NB4 (cell line): ENCODE results near the gene NSUN6.

Experiments used
- DNase-seq: peaks from one replicate; pipeline ENCODE4 v3.0.0; 2010; ENCODE audit warnings: low read depth
- H3K4me3 ChIP-seq: one replicate; pipeline ENCODE4 v1.5.1; 2011; ENCODE audit warnings: mild to moderate bottlenecking, low read depth, low read length, moderate library complexity
- MYC ChIP-seq: IDR thresholded peaks from 2 replicates; pipeline ENCODE4 v1.6.1; 2011; ENCODE audit warnings: low read depth, low read length
- POLR2A ChIP-seq: IDR thresholded peaks from 2 replicates; pipeline ENCODE4 v1.6.1; 2011; ENCODE audit warnings: mild to moderate bottlenecking; ENCODE audit not compliant: insufficient read length; ENCODE audit errors: extremely low read depth
- TF ChIP-seq, protein P1 (sequence below): IDR thresholded peaks from one replicate; pipeline ENCODE4 v1.5.1; 2012; ENCODE audit warnings: low read depth, low read length
- TF ChIP-seq, protein P2 (sequence below): IDR thresholded peaks from 2 replicates; pipeline ENCODE4 v1.6.1; 2011; ENCODE audit warnings: low read depth, low read length

NSUN6 gene

DNA sequence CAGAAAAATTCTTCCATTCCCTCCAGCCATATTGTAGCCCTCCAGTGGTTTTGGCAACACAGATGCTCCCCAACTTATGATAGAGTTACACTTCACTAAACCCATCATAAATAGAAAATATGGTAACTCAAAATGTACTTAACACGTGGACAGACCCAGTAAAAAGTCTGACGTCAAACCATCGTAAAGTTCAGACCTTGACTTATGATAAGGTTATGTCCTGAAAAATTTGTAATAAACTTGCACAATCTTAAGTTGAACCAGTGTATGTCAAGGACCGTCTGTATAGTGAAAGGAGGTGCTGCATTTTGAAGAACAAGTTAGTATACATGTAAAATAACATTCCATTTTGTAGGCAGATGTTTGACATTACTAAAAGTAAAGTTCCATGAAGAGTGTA, 142.8 kb downstream of the NSUN6 start:
- H3K4me3 ChIP-seq: no peak overlapping the region
- TF ChIP-seq MYC (no peak), POLR2A (no peak)
- TF ChIP-seq, protein P1, sequence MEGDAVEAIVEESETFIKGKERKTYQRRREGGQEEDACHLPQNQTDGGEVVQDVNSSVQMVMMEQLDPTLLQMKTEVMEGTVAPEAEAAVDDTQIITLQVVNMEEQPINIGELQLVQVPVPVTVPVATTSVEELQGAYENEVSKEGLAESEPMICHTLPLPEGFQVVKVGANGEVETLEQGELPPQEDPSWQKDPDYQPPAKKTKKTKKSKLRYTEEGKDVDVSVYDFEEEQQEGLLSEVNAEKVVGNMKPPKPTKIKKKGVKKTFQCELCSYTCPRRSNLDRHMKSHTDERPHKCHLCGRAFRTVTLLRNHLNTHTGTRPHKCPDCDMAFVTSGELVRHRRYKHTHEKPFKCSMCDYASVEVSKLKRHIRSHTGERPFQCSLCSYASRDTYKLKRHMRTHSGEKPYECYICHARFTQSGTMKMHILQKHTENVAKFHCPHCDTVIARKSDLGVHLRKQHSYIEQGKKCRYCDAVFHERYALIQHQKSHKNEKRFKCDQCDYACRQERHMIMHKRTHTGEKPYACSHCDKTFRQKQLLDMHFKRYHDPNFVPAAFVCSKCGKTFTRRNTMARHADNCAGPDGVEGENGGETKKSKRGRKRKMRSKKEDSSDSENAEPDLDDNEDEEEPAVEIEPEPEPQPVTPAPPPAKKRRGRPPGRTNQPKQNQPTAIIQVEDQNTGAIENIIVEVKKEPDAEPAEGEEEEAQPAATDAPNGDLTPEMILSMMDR: no peak
- TF ChIP-seq, protein P2, sequence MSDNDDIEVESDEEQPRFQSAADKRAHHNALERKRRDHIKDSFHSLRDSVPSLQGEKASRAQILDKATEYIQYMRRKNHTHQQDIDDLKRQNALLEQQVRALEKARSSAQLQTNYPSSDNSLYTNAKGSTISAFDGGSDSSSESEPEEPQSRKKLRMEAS: no peak
- DNase-seq: no peak

DNA sequence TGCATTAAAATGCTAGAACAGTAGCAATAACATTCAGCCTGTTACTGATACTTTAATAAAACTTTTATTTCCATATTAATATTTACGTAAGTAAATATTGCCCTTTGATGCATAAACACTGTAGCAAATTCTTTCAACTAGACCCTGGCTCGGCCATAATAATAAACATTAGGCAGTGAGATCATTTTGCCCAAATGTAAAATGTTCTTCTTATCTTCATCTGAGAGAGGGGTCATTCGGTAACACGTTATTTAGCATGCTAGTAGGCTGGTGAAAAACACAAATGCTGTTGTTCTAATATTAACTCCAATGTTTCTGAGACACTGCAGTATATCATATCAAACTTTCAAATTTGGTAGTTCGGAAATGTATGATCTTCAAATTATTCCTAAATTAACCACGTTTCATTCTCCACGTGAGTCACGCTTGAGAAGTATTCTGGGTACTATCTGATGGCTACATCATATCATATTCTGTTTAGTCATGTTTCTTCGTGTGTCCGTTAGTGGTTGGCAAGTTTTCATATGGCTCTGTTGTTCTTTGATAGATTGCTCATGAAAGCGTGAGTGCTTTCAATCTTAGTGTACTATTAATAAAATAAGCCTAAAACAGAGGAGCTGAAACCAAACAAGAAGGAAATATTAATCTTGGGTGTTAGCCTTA, 145.8 kb downstream of the NSUN6 start:
- no peak for DNase-seq
- no peak overlapping the region for H3K4me3 ChIP-seq
- TF ChIP-seq POLR2A: no peak
- TF ChIP-seq MYC: no peak
- TF ChIP-seq, protein P2: no peak
- TF ChIP-seq, protein P1: no peak

DNA sequence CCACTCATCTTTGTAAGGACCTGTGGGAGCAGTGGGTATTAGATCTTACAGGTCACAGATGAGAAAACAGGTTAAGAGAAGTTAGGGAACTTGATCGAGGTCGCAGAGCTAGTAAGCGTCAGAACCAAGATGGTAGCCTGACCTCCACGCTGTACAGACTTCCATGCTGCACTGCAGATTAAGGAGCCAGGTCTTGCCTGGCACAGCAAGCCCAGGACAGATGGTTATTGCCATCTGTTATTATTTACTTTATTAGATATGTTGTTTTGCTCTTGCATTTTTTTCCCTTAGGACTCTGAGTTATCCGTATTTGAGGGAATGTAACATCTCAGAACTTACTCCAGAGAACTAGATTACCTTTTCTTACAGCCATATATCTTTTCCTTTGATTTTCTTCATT, 147.2 kb downstream of the NSUN6 start:
- TF ChIP-seq, protein P1: no peak
- TF ChIP-seq, protein P2: no peak
- TF ChIP-seq MYC (no peak), POLR2A (no peak)
- no peak overlapping the region for H3K4me3 ChIP-seq
- DNase-seq: no peak

DNA sequence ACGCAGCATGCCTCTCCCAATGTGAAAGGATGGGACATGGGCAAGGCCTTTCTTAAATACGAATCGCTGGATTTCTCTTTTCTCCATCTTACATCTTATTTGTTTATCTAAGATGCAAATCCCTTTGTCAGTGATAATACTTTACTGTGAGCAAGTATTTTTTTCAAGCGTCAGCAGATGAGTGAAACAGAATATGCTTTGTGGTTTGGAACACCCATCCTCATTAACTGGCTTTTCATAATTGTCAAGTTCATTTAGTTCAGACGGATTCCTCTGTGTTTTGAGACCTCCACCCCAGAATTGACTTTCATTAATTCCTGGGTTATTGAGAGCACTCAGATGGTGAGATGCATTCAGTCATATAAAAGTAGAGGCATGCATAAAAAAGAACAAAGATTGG, 149.8 kb downstream of the NSUN6 start:
- no peak for DNase-seq
- TF ChIP-seq, protein P1: no peak
- no peak for TF ChIP-seq POLR2A
- TF ChIP-seq MYC: no peak
- TF ChIP-seq, protein P2: no peak
- H3K4me3 ChIP-seq: no peak overlapping the region

DNA sequence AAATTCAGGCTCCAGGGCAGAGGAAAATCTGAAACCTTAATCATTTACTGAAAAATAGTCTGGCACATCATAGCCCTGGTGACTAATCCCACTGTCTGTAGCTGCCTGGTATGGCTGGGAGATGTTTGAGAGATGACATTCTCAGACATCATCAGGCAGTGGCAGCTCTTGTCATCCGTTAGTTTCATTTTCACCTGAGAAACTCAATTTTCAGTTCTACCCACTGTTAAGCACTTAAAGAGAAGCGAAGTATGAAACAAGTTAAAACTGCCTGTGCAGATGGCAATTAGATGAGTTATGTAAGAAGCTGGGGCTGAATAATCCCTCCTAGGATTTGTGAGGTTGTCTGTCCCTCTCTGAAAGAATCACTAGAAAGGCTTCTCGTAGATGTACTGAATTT, 150.2 kb downstream of the NSUN6 start:
- H3K4me3 ChIP-seq: no peak overlapping the region
- DNase-seq: no peak
- TF ChIP-seq POLR2A: no peak
- TF ChIP-seq MYC: no peak
- TF ChIP-seq, protein P2: no peak

DNA sequence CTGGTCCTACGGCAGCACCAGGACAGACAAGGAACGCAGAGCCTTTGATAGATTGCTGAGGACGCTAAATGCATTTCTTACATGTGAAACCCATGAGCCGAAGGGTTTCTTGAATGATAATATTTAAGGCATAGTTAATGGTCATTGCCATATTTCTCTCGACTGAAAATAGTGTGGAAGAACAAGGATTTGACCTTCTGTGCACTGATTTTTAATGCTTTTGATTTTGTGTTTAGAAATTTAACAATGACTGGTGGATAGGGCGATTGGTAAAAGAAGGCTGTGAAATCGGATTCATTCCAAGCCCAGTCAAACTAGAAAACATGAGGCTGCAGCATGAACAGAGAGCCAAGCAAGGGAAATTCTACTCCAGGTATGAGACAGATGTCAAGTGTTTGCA, 150.8 kb downstream of the NSUN6 start:
- H3K4me3 ChIP-seq: no peak overlapping the region
- TF ChIP-seq, protein P1: no peak
- TF ChIP-seq MYC: no peak
- TF ChIP-seq POLR2A: no peak
- TF ChIP-seq, protein P2: no peak
- DNase-seq: no peak
